SU-DHL-6 (cell line): ENCODE data around the gene ZNF141.

ENCODE experiments used
- CTCF ChIP-seq: fragments of 200-600 bp; sonication (generic); IDR thresholded peaks from one replicate; pipeline ENCODE4 v1.5.1; 2017; ENCODE audit warnings: antibody characterized with exemption, mild to moderate bottlenecking, low read length, moderate library complexity; ENCODE audit not compliant: insufficient read depth, poor library complexity, severe bottlenecking
- EZH2phosphoT487 ChIP-seq: fragments of 200-600 bp; sonication (generic), shearing (Covaris generic); conservative IDR thresholded peaks from 2 replicates; pipeline ENCODE4 v1.6.1; 2018; ENCODE audit warnings: mild to moderate bottlenecking, antibody characterized with exemption, low read length, moderate library complexity, mixed read lengths

GRCh38 chr4:374298-375160 lies 36.9 kb downstream of the ZNF141 start:
- TF ChIP-seq CTCF, result no peak
- no peak for TF ChIP-seq EZH2phosphoT487
